ENCODE data around the gene ZNRF1.
"Not testable (repeated sequence)": the region's sequence is repeated elsewhere in the genome, so short reads cannot be mapped to it uniquely, and the experiment has no call there.

ZNRF1 gene

DNA sequence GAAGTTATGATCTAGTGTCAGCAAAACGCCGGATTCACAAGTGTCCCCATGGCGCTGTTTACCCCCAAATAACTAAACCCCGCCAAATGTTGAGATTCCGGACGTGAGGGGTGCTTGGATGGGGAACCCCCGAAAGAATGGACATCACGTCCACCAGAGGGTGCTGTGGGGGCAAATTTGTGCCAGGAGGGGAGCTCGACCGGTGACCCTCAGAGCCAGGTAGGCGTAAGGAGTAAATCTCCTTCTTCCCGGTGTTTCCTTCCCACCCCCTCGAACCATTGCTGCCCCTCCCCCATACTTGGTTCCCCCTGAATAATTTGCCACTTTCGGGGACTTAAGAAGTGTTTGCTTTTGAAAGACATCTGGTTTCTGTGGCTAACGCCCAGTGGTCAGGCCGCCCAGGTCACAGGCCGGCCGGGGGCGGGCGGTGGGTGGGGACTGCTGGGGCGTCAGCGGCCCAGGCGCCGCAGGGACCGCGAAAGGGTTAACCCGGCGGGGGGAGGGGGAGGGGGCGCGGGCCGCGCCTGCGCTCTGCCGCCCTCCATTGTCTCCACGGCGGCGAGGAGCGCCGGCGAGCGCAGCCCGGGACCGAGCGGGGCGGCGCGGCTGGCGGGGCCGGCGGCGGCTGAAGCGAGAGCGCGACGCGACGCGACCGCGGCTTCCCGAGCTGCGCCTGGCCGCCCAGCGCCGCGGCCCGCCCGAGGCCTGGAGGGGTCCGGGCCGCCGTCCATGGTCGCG is at the start of gene ZNRF1:
Gene ZNRF1 (plus strand): TSS at position 544 of the 738 bp plus-strand sequence. CDS start 648 bp downstream, outside the sequence.
- peak; percentile 58 to 66 for DNase-seq (ENCODE audit: low read depth in 2 of 2)

- DNase-seq (ENCODE audit: low read depth in 2 of 2): no peak
Measured at GRCh38 chr16:74949309-74949708, 49.5 kb upstream of the ZNRF1 start.

- DNase-seq (ENCODE audit: low read depth in 2 of 2): no peak
Measured at GRCh38 chr16:74950511-74950910, 48.3 kb upstream of the ZNRF1 start.

- DNase-seq (ENCODE audit: low read depth in 2 of 2): no peak
Measured at GRCh38 chr16:74951206-74951605, 47.6 kb upstream of the ZNRF1 start.

DNA sequence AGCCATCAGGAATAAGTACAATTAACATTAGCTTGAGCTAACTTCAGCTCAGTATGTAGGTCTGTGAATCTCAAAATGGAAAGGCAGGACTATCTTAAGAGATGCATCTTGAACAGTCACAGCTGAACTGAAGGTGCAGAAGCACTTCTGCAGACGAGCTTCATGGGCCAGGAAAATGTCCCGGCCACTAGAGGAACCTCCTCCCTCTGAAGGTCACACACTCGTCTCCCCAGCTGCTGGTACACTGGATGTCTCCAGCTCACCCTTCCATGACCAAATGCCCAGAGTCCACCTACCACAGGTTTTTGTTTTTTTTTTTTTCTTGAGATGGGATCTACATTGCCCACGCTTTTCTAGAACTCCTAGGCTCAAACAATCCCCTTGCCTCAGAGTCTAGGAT is 47.1 kb upstream of the ZNRF1 start:
- no peak for DNase-seq (ENCODE audit: low read depth in 2 of 2)

- no peak for DNase-seq (ENCODE audit: low read depth in 2 of 2)
Measured at GRCh38 chr16:74954763-74955162, 44.1 kb upstream of the ZNRF1 start.

GRCh38 chr16:74973304-74973703 is 25.5 kb upstream of the ZNRF1 start:
- no peak for DNase-seq (ENCODE audit: low read depth in 2 of 2)

DNA sequence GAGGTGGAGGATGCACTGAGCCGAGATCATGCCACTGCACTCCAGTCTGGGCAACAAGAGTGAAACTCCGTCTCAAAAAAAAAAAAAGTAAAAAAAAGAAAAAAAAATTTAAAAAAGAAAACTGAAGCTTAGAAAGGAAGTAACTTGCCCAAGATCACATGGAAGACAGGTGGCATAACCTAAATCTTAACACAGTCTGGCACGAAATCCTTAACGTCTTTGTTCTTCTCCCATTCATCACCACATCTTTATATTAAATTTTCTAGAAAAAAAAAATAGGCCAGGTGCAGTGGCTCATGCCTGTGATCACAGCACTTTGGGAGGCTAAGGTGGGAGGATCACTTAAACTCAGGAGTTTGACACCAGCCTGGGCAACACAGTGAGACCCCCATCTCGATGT is 23.2 kb upstream of the ZNRF1 start:
- no peak for DNase-seq (ENCODE audit: low read depth in 2 of 2)

DNA sequence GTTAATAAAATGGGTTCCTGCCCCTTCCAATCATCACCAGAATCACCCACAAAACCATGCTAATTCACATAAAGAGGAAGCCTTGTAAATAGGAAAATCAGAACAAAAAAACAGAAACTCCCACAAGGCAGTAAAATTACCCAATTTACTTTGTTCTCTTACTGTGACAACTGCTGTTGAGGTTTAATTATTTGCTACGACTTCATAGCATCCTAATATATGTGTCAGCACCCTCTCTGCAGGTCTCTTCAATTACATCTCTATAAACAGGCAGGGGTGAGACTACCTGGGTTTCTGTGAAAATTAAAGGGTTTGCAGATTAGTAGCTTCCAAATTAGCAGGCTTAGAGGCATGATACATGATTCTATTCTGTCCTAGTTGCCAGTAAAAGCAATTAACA is 16.6 kb upstream of the ZNRF1 start:
- DNase-seq (ENCODE audit: low read depth in 2 of 2): no peak

GRCh38 chr16:74984194-74984528 is 14.7 kb upstream of the ZNRF1 start:
- DNase-seq (ENCODE audit: low read depth in 2 of 2): no peak

DNA sequence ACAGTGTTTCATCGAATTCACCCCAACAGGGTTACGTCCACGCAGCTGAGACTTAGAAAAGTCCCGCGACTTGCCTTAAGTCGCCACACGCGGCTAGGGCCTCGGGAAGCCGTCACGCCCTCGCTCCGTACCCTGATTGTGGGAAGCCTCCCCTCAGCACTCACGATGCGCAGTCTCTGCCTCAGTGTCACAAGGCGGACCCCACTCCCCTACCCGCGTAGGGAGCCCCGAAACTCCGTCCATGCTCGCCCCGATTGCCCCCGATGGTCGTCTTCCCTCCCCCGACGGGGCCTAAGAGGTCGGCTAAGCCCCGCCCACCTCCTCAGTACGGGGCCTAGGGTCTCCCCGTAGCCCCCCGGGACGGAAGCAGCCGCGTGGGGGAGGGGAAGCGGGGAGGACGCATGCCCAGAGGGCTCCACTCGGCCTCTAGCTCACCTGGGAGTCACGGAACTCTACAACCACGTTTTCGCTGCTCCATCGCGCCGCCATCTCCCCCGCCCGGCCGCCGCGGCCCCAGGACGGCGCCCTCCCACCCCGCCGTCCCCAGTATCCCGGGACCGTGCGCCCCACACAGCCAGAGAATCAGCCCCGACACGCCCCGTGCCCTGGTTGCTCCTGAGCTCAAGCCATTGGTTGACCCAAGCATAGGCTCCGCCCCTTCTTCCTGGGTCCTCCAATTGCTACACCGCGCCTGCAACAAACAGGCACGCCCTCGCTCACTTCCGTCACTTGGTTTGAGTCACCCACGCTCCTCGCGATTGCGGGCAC is 14.1 kb upstream of the ZNRF1 start, which contains the start of gene WDR59:
Gene WDR59 (minus strand): TSS at position 595 of the 768 bp plus-strand sequence. CDS start 106 bp downstream, at position 489.
- peak; percentile 95 to 96 for DNase-seq (ENCODE audit: low read depth in 2 of 2)

DNA sequence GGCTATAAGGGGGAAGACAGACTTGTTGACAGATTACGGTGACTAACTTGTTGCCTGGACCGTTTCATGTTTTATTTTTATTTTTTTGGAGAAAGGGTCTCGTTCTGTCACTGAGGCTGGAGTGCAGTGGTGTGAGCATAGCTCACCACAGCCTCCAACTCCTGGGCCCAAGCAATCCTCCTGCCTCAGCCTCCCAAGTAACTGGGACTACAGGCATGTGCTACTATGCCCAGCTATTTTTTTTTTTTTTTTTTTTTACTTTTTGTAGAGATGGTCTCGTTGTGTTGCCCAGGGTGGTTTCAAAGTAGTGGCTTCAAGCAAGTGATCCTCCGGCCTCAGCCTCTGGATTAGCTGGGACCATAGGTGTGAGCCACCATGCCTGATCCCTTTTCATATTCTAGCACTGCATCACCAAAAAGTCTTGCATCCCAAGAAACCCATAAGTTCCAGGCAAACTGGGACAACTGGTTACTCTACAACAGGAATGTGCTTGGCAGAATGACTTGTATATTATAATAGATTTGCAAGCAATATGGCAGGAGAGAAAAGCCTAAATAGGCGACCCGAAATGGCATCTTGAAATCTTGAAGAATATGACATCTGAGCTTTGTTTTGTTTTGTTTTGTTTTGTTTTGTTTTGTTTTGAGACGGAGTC is 11.7 kb upstream of the ZNRF1 start:
- DNase-seq (ENCODE audit: low read depth in 2 of 2): no peak

- not testable (repeated sequence) for DNase-seq (ENCODE audit: low read depth in 2 of 2)
Measured at GRCh38 chr16:74989864-74990263, 9.0 kb upstream of the ZNRF1 start.

- DNase-seq (ENCODE audit: low read depth in 2 of 2): no peak
Measured at GRCh38 chr16:74990832-74991231, 8.0 kb upstream of the ZNRF1 start.

- no peak for DNase-seq (ENCODE audit: low read depth in 2 of 2)
Measured at GRCh38 chr16:74991268-74991592, 7.6 kb upstream of the ZNRF1 start.

- DNase-seq (ENCODE audit: low read depth in 2 of 2): no peak
Measured at GRCh38 chr16:74991593-74992403, 7.0 kb upstream of the ZNRF1 start.

- DNase-seq (ENCODE audit: low read depth in 2 of 2): no peak
Measured at GRCh38 chr16:74995986-74996385, 2.8 kb upstream of the ZNRF1 start.

DNA sequence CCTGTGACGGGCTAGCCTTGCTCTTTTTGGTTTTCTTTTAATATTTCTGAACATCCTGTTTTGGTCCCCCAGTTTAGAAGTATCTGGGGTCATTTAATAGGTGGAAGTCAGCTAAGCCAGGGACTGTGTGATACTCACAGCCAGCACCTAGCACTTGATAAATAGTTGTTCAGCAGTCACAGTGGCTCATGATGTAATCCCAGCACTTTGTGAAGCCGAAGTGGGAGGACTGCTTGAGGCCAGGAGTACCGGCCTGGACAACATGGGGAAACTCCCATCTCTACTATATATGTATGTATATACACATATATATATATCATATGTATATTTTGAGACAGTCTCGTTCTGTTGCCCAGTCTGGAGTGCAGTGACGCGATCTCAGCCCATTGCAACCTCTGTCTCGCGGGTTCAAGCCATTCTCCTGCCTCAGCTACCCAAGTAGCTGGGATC is 1.8 kb upstream of the ZNRF1 start:
- no peak for DNase-seq (ENCODE audit: low read depth in 2 of 2)

DNA sequence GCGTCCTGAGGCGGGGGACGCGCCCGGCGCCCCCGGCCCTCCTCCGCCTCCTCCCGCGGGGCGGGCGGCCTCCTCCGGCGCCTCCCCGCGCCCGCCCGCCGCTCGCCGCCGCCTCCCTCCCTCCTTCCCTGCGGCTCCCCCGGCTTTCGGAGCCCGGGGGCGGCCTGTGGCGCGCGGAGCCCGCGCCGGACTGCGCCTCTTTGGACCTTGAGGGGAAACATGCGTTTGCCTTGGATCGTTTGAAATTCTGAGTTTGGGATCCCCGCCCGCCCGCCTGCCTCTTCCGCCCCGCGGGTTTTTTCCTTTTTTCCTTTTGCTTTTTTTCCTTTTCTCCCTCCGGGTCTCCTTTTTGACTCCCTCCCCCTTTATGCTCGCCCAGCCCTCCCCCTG is 390 bp downstream of the ZNRF1 start:
- no peak for DNase-seq (ENCODE audit: low read depth in 2 of 2)

DNA sequence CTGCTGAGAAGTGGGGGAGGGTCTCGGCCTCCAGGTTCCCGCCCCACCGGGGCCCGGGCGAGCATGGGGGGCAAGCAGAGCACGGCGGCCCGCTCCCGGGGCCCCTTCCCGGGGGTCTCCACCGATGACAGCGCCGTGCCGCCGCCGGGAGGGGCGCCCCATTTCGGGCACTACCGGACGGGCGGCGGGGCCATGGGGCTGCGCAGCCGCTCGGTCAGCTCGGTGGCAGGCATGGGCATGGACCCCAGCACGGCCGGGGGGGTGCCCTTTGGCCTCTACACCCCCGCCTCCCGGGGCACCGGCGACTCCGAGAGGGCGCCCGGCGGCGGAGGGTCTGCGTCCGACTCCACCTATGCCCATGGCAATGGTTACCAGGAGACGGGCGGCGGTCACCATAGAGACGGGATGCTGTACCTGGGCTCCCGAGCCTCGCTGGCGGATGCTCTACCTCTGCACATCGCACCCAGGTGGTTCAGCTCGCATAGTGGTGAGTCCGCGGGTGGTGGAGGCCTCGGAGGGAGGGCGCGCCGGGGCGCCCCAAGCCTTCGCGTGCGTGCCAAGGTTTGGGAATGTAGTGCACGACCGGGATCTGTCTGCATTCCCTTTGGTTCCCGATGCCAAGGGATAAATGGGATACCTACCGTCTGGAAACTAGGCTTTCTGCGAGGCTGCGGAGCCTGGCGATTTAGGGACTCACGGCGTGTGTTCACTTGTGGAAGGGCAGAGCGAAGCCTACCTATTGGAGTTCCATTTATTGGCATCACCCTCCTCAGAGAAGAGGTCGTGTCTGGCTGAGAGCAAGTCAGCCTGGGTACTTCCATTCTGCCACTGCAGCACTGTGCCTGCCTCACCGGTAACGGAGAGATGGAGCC is 1.0 kb downstream of the ZNRF1 start:
- peak in 1 of 2 donors; percentile 14 for DNase-seq (ENCODE audit: low read depth in 2 of 2)

All from stimulated activated CD8-positive, alpha-beta memory T cell treated with anti-CD3 and anti-CD28 coated beads, Interleukin-2, amount 100 ng/mL, for 1 hour (primary cell).